ENCODE data around the gene BHLHA15. TPM values are rescaled to one million over a fixed set of nuclear protein-coding genes. Genes with fewer than 3 reads are reported as not detected.

Gene BHLHA15
- total RNA-seq, 2 donors from 2014 or later = 0.67 to 2.4 TPM

DNA sequence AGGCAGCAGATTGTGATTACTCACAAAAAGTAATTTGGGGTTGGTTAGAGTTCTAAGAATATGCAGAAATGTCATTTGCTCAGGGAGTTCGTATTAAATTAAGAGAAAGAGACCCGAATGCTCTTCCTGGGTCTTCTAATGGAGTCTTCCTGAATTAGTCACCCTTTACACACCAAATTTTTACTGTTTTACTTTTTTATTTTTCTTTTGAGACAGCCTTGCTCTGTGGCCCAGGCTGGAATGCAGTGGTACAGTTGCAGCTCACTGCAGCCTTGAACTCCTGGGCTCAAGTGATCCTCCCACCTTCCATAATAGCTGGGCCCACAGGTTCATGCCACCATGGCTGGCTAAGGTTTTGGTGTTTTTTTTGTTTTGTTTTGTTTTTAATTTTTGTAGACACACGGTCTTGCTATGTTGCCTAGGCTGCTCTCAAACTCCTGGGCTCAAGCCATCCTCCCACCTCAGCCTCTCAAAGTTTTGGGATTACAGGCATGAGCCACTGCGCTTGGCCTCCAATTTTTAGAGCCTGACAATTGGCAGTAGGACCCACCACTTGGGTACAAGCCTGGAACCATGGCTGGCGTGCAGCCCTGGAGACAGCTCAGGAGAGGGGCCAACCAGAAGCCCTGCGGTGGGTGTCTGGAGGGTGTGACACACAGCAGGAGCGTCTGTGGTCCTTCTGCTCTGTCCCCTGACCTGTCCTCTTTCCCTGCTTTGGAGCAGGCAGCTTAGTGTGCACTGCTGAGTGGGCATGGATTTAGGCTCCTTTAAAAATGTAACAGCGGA lies 16.4 kb upstream of the BHLHA15 start:
- H3K9ac ChIP-seq (ENCODE audit: low read depth in 2 of 2, low read length in 2 of 2) = no peak overlapping the region
- H3K27ac ChIP-seq = no peak overlapping the region
- no peak for DNase-seq
- no peaks in the 10 kb centered on the region for H3K27me3 ChIP-seq
- no peaks in the 10 kb centered on the region for H3K4me1 ChIP-seq
- intact Hi-C loops (cut with DNase I) = no loop called here
- H3K4me3 ChIP-seq = no peak overlapping the region
- H3K9me3 ChIP-seq = no peaks in the 10 kb centered on the region
- TF ChIP-seq CTCF (IDR thresholded peaks at IDR 0.05) = no peak
- H3K36me3 ChIP-seq = peaks cover 14% of the 10 kb centered on the region

GRCh38 chr7:98196706-98197605 lies 14.3 kb upstream of the BHLHA15 start:
- no peaks in the 10 kb centered on the region for H3K27me3 ChIP-seq
- intact Hi-C loops (cut with DNase I) = no loop called here
- H3K9me3 ChIP-seq = no peaks in the 10 kb centered on the region
- H3K9ac ChIP-seq (ENCODE audit: low read depth in 2 of 2, low read length in 2 of 2) = no peak overlapping the region
- DNase-seq = no peak
- no peak overlapping the region for H3K4me3 ChIP-seq
- no peaks in the 10 kb centered on the region for H3K4me1 ChIP-seq
- H3K27ac ChIP-seq = no peak overlapping the region
- peaks cover 7% of the 10 kb centered on the region for H3K36me3 ChIP-seq
- TF ChIP-seq CTCF (IDR thresholded peaks at IDR 0.05) = no peak

GRCh38 chr7:98199131-98199530 lies 12.1 kb upstream of the BHLHA15 start:
- no peak overlapping the region for H3K4me3 ChIP-seq
- no peaks in the 10 kb centered on the region for H3K36me3 ChIP-seq
- no peaks in the 10 kb centered on the region for H3K4me1 ChIP-seq
- TF ChIP-seq CTCF (IDR thresholded peaks at IDR 0.05) = no peak
- H3K27me3 ChIP-seq = no peaks in the 10 kb centered on the region
- no peaks in the 10 kb centered on the region for H3K9me3 ChIP-seq
- H3K27ac ChIP-seq = no peak overlapping the region
- intact Hi-C loops (cut with DNase I) = no loop called here
- no peak for DNase-seq
- no peak overlapping the region for H3K9ac ChIP-seq (ENCODE audit: low read depth in 2 of 2, low read length in 2 of 2)

DNA sequence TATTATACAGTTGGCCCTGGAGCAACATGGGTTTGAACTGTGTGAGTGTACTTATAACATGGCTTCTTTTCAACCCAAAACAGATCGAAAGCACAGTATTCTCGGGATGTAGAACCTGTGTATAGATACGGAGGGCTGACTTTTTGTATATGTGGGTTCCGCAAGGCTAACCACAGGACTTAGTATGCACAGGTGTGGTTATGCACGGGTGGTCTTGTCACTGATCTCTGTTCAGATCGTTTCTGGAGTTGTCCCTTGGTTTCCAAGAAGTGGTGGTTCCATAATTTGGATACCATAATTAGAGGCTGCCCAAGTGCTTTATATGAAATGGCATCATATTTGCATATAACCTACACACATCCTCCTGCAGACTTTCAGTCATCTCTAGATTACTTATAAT lies 10.9 kb upstream of the BHLHA15 start:
- H3K4me3 ChIP-seq = no peak overlapping the region
- no peak for TF ChIP-seq CTCF (IDR thresholded peaks at IDR 0.05)
- H3K27me3 ChIP-seq = no peaks in the 10 kb centered on the region
- DNase-seq = no peak
- intact Hi-C loops (cut with DNase I) = no loop called here
- no peaks in the 10 kb centered on the region for H3K4me1 ChIP-seq
- no peak overlapping the region for H3K27ac ChIP-seq
- H3K9ac ChIP-seq (ENCODE audit: low read depth in 2 of 2, low read length in 2 of 2) = no peak overlapping the region
- H3K36me3 ChIP-seq = no peaks in the 10 kb centered on the region
- H3K9me3 ChIP-seq = no peaks in the 10 kb centered on the region

DNA sequence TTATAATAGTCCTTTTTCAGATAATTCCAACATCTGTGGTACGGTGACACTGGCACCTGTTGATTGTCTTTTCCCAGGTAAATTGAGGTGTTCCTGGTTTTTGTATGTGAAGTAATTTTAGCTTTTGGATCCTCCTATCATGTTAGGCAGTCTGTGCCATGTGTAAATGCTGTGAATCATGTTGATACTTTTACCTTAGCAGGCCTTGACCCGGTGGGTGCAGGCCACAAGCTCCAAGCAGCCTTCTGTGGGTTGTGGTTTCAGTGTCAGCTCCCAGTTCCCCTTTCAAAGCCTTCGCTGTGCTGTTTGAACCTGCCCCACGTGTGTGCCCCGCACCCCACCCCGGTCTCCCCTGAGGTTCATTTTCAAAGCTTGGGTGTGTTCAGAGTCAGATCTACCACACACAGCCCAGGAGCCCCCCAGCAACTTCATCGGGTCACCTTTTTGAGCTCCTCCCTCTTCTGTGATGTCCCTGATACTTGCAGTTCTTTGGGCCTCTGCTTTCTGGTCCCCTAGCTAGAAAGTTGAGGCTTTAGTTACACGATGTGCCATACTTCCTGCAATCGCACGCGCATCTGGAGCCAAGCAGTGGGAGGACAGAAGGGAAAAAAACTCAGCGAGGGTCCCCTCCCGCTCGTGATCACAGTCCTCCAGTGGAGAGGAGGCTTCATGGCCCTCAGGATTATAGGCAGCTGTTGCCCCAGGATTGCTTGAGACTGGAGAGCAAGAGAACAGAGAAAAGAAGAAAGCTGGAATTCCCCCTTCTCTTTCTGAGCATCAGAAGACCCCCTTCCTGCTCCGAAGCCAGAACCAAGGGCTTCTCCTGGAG lies 8.7 kb upstream of the BHLHA15 start:
- no peaks in the 10 kb centered on the region for H3K4me1 ChIP-seq
- DNase-seq = no peak
- H3K9me3 ChIP-seq = no peaks in the 10 kb centered on the region
- H3K27ac ChIP-seq = no peak overlapping the region
- H3K4me3 ChIP-seq = no peak overlapping the region
- no peak for TF ChIP-seq CTCF (IDR thresholded peaks at IDR 0.05)
- H3K27me3 ChIP-seq = no peaks in the 10 kb centered on the region
- no peak overlapping the region for H3K9ac ChIP-seq (ENCODE audit: low read depth in 2 of 2, low read length in 2 of 2)
- H3K36me3 ChIP-seq = peaks cover 9% of the 10 kb centered on the region
- intact Hi-C loops (cut with DNase I) = no loop called here
